NCI-H345 treated with DMSO at 0.1 percent for 48 hours (cell line): Measurements from ENCODE around the gene DLGAP1.
A peak's percentile ranks its signal among the peaks of the same experiment; 100 is the strongest.

Experiments used
- DNase-seq: peaks from one replicate; lab custom pipeline; 2025; ENCODE audit not compliant: unreplicated experiment; lab: John Stamatoyannopoulos, UW

DLGAP1 gene

GRCh38 chr18:3793111-3793510, 662.0 kb downstream of the DLGAP1 start:
- no peak for DNase-seq

DNA sequence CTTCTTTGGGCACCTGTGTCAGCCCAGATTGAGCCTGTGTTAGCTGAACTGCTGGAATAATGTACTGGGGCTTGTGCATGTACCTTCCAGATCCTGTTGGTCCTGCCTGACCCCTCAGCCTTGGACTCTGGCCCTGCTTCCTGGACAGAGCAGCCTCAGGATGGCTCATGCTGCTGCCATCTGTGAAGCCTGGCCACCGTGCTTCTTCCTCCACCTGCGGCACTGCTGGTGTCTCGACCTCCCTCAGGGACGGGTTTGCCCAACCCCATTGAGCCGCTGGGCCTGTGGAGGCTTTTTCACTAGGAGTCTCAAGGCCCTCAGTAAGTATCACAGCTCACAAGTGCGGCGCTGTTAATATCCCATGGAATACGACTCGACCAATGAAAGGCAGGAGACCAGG, 662.4 kb downstream of the DLGAP1 start:
- no peak for DNase-seq

DNA sequence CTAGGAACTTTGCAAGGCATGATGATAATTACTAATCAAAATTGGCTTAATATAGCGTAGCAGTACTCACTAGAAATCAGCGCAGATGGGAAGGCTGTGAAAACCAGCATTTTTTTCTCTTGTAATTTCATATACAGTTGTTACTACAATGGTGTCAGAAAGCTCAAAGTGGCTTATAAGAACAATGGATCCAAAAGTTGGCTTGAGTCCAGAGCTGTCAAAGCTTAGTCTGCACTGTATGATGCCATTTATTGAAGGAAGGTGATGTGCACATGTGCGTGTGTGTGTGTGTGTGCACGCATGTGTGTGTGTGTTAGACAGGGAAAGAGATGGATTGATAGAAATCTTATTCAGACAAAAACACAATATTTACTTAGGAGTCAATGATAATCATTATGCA, 663.9 kb downstream of the DLGAP1 start:
- DNase-seq = peak; percentile 66

DNA sequence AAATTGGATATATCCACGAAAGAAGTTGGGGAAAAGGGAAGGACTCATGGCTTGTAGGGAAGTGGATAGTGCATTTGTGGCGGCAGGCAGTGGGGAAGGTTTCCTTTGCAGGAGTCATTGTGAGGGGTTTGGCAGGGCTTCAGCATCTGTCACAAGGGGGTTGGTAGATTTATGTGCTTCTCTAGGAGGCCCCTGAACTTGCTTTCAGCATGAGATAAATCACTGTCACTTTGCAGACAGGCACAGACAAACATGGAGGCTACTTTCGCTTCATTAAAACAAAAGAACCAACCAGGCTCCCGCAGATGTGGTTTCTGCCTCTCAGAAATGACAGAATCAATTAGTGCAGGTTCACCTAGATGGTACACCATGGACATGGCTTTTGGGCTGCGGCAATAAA, 664.4 kb downstream of the DLGAP1 start:
- peak; percentile 40 for DNase-seq

DNA sequence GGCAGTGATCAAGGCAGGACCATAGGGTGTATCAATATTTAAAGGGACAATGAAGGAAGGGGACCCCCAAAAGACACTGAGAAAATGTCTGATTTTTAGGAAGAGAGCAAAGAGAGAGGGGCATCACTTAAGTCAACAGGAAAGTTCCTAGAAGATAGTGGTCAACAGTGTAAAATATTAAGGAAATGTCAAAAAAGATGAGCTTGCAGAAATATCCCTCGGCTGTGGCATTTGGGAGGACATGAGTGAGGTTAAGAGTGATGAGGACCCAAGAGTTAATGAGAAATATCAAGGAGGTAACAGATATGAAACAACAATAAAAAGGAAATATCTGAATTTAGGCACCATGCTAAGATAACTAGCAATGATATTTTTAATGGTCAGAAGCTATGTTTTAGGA, 665.6 kb downstream of the DLGAP1 start:
- no peak for DNase-seq

DNA sequence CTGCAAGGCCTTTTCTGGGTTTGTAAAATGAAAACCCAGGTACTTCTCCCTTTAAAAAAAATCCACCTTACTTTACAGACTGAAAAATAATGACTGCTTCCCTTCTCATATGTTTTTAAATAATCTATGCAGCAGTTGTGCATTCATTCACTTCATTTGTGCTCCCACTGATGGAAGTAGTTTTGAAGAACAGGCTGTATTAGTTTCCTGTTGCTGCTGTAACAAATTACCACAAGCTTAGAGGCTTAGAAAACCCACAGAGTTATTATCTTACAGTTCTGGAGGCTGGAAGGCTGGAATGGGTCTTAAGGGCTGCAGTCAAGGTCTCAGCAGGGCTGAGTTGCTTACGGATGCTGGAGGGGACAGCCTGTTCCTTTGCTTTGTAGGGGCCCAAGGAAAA, 670.2 kb downstream of the DLGAP1 start:
- DNase-seq = no peak

GRCh38 chr18:3782901-3783300, 672.2 kb downstream of the DLGAP1 start:
- DNase-seq = no peak

DNA sequence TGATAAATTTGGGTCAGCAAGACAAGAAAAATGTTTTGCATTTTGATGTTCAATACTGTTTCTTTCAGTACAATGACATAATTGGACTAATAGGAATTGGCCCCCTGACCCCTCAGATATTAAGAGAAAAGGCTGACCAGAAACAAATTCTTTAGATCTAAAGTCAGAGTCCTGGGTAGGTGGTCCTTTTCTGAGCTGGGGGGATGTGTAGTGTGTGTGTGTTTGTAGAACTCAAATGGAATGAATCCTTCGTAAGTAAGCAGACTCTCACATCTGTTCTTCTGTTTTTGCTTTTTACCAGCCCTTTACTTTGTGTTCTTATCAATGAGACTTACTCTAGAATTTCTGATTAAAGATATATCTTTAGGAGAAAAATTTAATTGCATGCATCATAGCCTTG, 677.4 kb downstream of the DLGAP1 start:
- no peak for DNase-seq

DNA sequence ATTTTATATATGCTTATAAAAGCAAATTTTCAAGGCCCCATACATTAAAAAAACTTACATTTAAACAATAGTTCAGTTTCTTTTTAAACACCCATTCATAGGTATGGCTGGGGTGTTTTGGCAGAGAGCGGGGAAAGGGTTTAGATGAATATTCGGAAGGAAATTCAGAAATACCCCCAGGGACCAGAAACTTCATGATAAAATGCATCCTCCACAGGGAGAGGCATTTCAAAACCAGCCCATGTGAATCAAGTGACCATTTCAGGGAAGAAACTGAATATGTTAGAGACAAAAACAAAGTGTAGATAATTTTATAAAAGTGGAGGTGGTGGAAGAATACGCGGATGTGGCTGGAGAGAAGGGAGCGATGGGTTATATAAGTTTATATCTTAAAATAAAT, 678.0 kb downstream of the DLGAP1 start:
- no peak for DNase-seq

GRCh38 chr18:3775996-3776395, 679.1 kb downstream of the DLGAP1 start:
- DNase-seq = no peak

DNA sequence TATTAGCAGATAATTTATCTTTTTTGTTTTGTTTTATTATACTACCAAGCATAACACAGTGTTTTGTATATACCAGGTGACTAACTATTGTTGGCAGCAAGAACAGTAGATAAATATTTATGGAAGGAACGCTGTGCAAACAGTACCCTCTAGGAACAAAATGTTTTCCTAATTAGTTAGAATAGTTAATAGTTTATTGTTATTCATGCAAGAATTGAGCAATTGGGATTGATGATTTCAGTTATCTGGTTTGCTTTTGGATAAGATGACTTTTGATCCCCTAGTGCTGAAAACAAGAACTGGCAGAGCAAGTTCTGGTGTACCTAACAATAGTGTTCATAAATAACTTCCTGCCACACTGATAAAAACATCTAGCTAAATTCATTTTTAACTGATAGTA, 681.8 kb downstream of the DLGAP1 start:
- no peak for DNase-seq

DNA sequence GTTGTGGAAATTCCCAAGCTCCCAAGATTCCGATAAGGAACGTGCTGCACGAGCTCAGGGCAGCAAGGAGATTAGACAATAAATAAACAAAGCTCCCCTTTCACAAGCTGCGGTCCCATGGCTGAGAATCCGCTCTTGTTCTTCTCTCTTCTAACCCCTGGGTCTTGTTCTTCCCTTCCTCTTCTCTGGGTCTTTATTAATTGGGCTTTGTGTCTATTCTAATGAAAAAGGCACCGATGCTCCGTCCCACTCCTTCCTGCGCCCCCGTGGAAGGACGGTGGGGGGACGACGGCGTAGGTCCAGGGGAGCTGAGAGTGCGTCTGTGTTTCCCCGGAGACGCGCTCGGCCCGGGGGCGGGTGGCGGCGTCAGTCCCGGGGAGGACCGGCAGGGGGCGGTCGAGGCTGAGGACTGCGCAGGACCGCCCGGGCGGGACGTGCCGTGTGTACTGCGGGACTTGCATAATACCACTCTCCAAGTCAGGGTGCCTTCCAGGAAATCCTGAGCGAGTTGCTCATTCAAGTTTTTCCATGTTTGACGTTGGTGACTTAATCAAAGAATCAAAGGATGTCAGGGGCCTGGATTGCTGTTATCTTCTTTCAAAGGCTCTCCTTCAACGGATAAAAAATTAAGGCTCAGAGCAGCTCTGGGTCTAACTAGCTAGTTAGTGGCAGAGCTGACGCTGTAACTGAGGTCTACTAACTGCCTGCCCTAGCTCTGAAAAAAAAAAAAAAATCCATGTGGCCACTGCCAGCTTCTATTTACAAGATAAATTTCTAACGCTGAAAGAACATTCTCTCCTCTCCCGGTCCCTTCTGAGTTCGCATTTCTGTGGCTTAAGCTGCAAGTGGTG, 683.8 kb downstream of the DLGAP1 start:
- no peak for DNase-seq

GRCh38 chr18:3761266-3761665, 693.8 kb downstream of the DLGAP1 start:
- DNase-seq = no peak

DNA sequence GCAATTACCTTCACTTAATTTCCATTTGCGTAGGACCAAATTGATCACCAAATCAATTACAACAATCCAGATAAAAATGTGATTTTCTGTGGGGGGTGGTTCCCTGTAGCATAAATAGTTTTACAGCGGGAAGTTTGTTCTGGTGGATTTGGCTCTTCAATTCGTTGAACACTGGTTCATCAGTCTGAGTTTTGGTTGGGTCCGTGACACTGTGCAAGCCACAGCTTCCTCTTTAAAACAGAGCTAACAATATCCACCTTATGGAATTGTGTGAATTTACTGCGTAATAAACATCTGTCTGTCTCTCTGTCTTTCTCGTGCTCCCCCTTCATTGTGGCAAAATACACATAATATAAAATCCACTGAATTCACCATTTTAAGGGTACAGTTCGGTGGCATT, 694.4 kb downstream of the DLGAP1 start:
- DNase-seq = no peak

DNA sequence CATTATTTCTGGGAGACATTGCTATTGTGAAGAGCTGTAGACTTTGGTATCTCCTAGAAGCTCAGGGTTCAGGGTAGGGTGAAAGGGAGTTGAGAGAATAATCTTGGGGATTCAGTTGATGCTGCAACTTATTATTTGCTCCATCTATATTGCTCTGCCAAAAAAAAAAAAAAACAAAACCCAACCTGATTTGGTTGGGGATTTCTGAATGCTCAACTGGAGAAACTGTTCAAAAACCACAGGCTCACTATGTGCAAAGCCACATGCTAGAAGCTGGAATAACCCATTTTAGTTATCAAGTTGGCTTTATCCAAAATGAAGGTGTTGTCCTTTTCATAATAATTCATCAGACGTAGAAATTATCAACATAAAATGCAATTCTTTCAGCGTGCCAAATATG, 696.0 kb downstream of the DLGAP1 start:
- no peak for DNase-seq

DNA sequence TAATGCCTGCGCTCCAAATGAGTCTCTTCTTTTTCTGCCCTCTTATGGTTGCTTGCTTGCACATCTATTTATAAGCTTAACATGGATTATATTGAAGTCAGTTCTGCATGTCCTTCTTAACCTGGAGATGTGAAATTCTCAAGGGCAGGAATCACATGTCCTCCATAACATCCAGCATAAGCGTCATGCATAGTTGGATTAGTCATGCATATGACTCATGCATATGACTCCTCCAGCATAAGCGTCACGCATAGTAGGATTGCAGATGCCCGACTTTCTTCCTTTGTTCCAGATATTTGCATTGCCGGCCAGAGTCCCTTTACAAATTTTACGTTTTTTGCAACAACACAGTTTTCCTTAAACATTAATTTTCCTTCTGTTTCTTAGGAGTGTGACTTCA, 696.6 kb downstream of the DLGAP1 start:
- no peak for DNase-seq

DNA sequence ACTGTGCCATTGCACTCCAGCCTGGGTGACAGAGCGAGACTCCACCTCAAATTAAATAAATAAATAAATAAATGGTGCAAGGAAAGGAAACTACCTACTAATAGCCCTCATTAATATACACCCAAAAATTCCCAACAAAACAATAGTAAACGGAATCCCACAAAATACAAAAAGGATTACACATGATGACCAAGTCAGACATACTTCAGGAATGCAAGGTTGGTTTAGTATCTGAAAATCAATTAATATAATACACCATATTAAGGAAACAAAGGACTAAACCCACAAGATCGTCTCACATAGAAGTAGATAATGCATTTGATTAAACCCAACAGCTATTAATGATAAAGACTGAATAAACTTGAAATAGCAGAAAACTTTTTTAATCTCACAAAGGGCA, 697.7 kb downstream of the DLGAP1 start:
- DNase-seq = no peak

DNA sequence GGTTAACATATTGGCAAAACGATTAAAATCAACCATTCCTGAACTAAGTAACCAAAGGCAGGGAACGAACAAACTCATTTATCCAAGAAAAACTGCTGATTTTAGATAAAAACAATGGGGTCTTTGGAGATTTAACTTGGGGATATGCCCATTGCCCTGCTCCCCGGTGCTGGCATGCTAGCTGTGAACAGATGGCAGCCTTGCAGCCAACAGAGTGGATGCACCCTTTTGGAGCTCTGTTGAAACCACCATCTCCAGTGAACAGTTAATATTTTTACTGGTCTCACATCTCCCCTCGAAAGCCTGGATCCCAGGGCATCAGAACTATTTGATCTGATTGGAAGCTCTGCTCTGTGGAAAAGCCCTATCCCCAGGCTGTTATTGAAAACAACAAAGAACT, 702.0 kb downstream of the DLGAP1 start:
- DNase-seq = no peak

DNA sequence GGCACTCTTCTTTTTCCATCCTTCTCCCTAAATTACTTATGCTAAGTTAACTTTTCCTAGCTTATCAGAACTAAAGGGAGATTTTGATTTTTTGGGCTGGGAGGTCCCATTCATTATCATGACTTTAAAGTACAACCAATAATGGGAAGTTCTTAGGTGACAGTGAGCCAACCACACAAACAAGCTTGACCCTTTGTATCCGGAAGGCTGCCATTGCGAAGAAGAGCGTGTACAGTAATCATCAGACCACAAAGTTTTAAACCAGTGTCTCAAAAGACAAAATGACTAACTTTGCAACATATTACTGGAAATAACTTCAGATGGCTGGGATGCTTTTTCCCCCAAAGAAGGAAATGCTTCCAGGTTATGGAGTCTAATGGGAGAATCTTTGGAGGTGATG, 707.0 kb downstream of the DLGAP1 start:
- DNase-seq = no peak

- DNase-seq = no peak
Observed at GRCh38 chr18:3747176-3747973, 707.7 kb downstream of the DLGAP1 start.

GRCh38 chr18:3742541-3742940, 712.6 kb downstream of the DLGAP1 start:
- no peak for DNase-seq

GRCh38 chr18:3741333-3741732, 713.8 kb downstream of the DLGAP1 start:
- no peak for DNase-seq
